Ascending aorta (tissue), 2 donors: ENCODE results near the gene TNFRSF8. TPM values are rescaled to one million over a fixed set of nuclear protein-coding genes. Genes with fewer than 3 reads are reported as not detected.

Experiments
- DNase-seq, 2 donors: peaks; one replicate each; pipeline ENCODE4 v3.0.0-alpha.2; 2019; ENCODE audit warnings: low spot score in 2 of 2
- H3K27ac ChIP-seq, 2 donors: fragments of 200-600 bp; sonication (generic); one replicate each; pipeline ENCODE4 v1.5.1; 2016 to 2017; ENCODE audit warnings: mild to moderate bottlenecking in 1 of 2
- H3K27me3 ChIP-seq: fragments of 200-600 bp; sonication (generic); one replicate; pipeline ENCODE4 v1.5.1; 2017
- H3K36me3 ChIP-seq, 2 donors: fragments of 200-600 bp; sonication (generic); one replicate each; pipeline ENCODE4 v1.5.1; 2016
- H3K4me1 ChIP-seq, 2 donors: fragments of 200-600 bp; sonication (generic); one replicate each; pipeline ENCODE4 v1.5.1; 2016 to 2017; ENCODE audit warnings: mild to moderate bottlenecking in 1 of 2
- H3K4me3 ChIP-seq, 2 donors: fragments of 200-600 bp; sonication (generic); one replicate each; pipeline ENCODE4 v1.5.1; 2016 to 2017; ENCODE audit warnings: mild to moderate bottlenecking in 1 of 2
- H3K9me3 ChIP-seq, 2 donors: fragments of 200-600 bp; sonication (generic); one replicate each; pipeline ENCODE4 v1.5.1; 2016
- CTCF ChIP-seq, 3 experiments: fragments of 200-600 bp in 2 of 3; fragments of 450-650 bp in 1 of 3; sonication (generic) in 2 of 3; IDR thresholded peaks; one replicate each; pipeline ENCODE4 v1.5.1; 2016 to 2019; ENCODE audit warnings: antibody characterized with exemption in 3 of 3, mild to moderate bottlenecking in 1 of 3, moderate library complexity in 1 of 3
- intact Hi-C: fragments of 100-400 bp; cut with DNase I; formaldehyde crosslinking; loops from one replicate; pipeline ENCODE4 v1.15.1; 2023
- total RNA-seq: library from RNA; depleted of rRNA; stranded (reverse); fragments of >200 nt; gene quantifications from one replicate; pipeline ENCODE4 v1.1.0, GENCODE V29; 2016

The TNFRSF8 gene
- total RNA-seq, 1 donor from 2014 or later = 22.8 TPM

- Histone ChIP-seq H3K9me3 (no peaks in the 10 kb centered on the region), H3K27me3 (no peaks in the 10 kb centered on the region), H3K27ac (no peak overlapping the region), H3K36me3 (no peaks in the 10 kb centered on the region), H3K4me3 (no peak overlapping the region), H3K4me1 (peaks cover 10 to 12% of the 10 kb centered on the region in 2 donors)
- no peak for DNase-seq
- TF ChIP-seq CTCF (IDR thresholded peaks at IDR 0.05) = no peak
- intact Hi-C loops = no loop called here
Observed at GRCh38 chr1:12051361-12051760, 11.7 kb upstream of the TNFRSF8 start.

GRCh38 chr1:12052008-12052573 lies 11.0 kb upstream of the TNFRSF8 start:
- Histone ChIP-seq H3K4me1 (peaks cover 10 to 12% of the 10 kb centered on the region in 2 donors), H3K27me3 (no peaks in the 10 kb centered on the region), H3K27ac (peak overlapping the region; percentile 35 to 64), H3K9me3 (no peaks in the 10 kb centered on the region), H3K4me3 (peak overlapping the region; percentile 6 to 9), H3K36me3 (no peaks in the 10 kb centered on the region)
- peak; percentile 45 to 89 for DNase-seq
- intact Hi-C loops = loop anchor here (1.0 kb wide), 1 partner anchor 33 kb away; the partner anchor contains the start of gene MIIP
- TF ChIP-seq CTCF (IDR thresholded peaks at IDR 0.05) = no peak

DNA sequence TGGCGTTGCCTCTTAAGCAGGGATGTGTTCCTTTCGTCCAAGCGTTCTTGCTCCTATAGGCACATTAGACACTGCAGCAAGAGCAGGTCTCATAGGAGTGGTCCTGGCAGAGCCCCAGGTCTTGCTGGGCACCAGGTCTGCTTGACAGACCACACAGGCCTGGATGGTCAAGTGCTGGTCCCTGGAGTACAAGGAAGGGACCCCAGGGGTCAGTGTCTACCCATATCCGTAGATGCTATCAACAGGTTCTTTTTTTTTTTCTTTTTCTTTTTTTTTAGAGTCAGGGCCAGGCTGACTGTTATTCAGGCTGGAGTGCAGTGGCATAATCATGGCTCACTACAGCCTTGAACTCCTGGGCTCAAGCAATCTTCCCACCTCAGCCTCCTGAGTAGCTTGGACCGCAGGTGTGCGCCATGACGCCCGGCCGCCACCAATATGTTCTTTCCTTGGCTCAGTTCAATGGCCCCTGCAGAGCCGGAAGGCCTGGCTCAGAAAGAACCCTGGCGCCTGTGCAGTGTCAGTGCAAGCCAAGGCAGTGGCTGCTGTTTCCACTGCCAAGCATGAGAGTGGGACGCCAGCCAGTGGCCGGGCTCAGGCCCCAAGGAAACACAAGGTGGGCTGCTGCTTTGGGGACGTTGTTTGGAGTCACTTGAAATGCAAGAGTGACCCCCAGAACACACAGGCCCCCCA lies 10.0 kb upstream of the TNFRSF8 start:
- DNase-seq = peak in 1 of 2 donors; percentile 74
- Histone ChIP-seq H3K27ac (peak overlapping the region; percentile 35 to 64), H3K4me1 (peaks cover 10 to 12% of the 10 kb centered on the region in 2 donors), H3K4me3 (no peak overlapping the region), H3K36me3 (no peaks in the 10 kb centered on the region), H3K9me3 (no peaks in the 10 kb centered on the region), H3K27me3 (no peaks in the 10 kb centered on the region)
- peak in 2 of 3 experiments; percentile 20 to 40 for TF ChIP-seq CTCF (IDR thresholded peaks at IDR 0.05)
- intact Hi-C loops = loop anchor here (1.0 kb wide), 1 partner anchor 34 kb away; the partner anchor contains the start of gene MIIP

- Histone ChIP-seq H3K4me3 (no peak overlapping the region), H3K27me3 (no peaks in the 10 kb centered on the region), H3K4me1 (peaks cover 10 to 12% of the 10 kb centered on the region in 2 donors), H3K9me3 (no peaks in the 10 kb centered on the region), H3K36me3 (no peaks in the 10 kb centered on the region), H3K27ac (no peak overlapping the region)
- no peak for TF ChIP-seq CTCF (IDR thresholded peaks at IDR 0.05)
- no peak for DNase-seq
- intact Hi-C loops = no loop called here
Observed at GRCh38 chr1:12053752-12054548, 9.2 kb upstream of the TNFRSF8 start.

- intact Hi-C loops = no loop called here
- no peak overlapping the region for H3K27ac ChIP-seq
- no peak for DNase-seq
- no peaks in the 10 kb centered on the region for H3K27me3 ChIP-seq
- no peak overlapping the region for H3K4me3 ChIP-seq
- no peaks in the 10 kb centered on the region for H3K9me3 ChIP-seq
- TF ChIP-seq CTCF (IDR thresholded peaks at IDR 0.05) = no peak
- H3K4me1 ChIP-seq = peaks cover 10 to 12% of the 10 kb centered on the region in 2 donors
- no peaks in the 10 kb centered on the region for H3K36me3 ChIP-seq
Observed at GRCh38 chr1:12055259-12055658, 7.8 kb upstream of the TNFRSF8 start.
